Spleen (tissue), 7 donors: Measurements from ENCODE around the gene KRAS.

ENCODE experiments used
- CTCF ChIP-seq, 11 experiments: fragments of 200-600 bp in 7 of 11; fragments of 450-650 bp in 4 of 11; sonication (generic) in 4 of 11; IDR thresholded peaks in 8 of 11; conservative IDR thresholded peaks in 3 of 11; 1 replicate in 7 of 11; 2 replicates in 4 of 11; pipeline versions ENCODE4 v1.4.0 to v1.8.0; 2016 to 2021; ENCODE audit warnings: antibody characterized with exemption in 11 of 11, inconsistent platforms in 4 of 11, mild to moderate bottlenecking in 1 of 11
- POLR2A ChIP-seq, 3 donors: fragments of 450-650 bp; IDR thresholded peaks; one replicate each; pipeline ENCODE4 v1.5.1; 2017; ENCODE audit warnings: antibody characterized with exemption in 3 of 3, mild to moderate bottlenecking in 1 of 3
- POLR2AphosphoS5 ChIP-seq, 3 donors: sonication (generic); formaldehyde crosslinking; IDR thresholded peaks; one replicate each; pipeline ENCODE4 v1.5.1; 2017; ENCODE audit warnings: antibody characterized with exemption in 3 of 3
- donor health status: DM: no; HTN: no; CAD: no; lungs with moderate emphysema.
- donor health status: DM: no; HTN: no; CAD: no.
- donor health status: DM: no; HTN: no; CAD: no.

GRCh38 chr12:25252946-25253345 lies 2.2 kb upstream of the KRAS start:
- TF ChIP-seq POLR2A (IDR thresholded peaks at IDR 0.05) = no peak
- no peak for TF ChIP-seq CTCF (IDR thresholded peaks at IDR 0.05 in 8 of 11, conservative IDR thresholded peaks at IDR 0.05 in 3 of 11)
- no peak for TF ChIP-seq POLR2AphosphoS5 (IDR thresholded peaks at IDR 0.05)
